ENCODE results near the gene GLO1.
"Not testable (repeated sequence)": the region's sequence is repeated elsewhere in the genome, so short reads cannot be mapped to it uniquely, and the experiment has no call there.

GLO1 gene

GRCh38 chr6:38713812-38714211 is 10.9 kb upstream of the GLO1 start:
- ChIA-PET POLR2A (no interaction called here), CTCF (interaction anchor here (0.9 to 1.2 kb wide), 2 partner anchors 9 to 10 kb away, joined by 3 read pairs; no protein-coding TSS in a partner anchor)
- no peak for DNase-seq (ENCODE audit: extremely low spot score)
- TF ChIP-seq CTCF (IDR thresholded peaks at IDR 0.05; ENCODE audit: control extremely low read depth, extremely low read depth, low read depth, missing control alignments) = no peak

- no peak for TF ChIP-seq CTCF (IDR thresholded peaks at IDR 0.05; ENCODE audit: control extremely low read depth, extremely low read depth, low read depth, missing control alignments)
- CTCF ChIA-PET = no interaction called here
- DNase-seq (ENCODE audit: extremely low spot score) = no peak
- POLR2A ChIA-PET = no interaction called here
Observed at GRCh38 chr6:38708496-38708895, 5.6 kb upstream of the GLO1 start.

GRCh38 chr6:38705924-38706323 is 3.0 kb upstream of the GLO1 start:
- ChIA-PET POLR2A (no interaction called here), CTCF (interaction anchor here (1.4 to 2.4 kb wide), 2 partner anchors 12 to 68 kb away, joined by 4 to 6 read pairs; no protein-coding TSS in a partner anchor)
- TF ChIP-seq CTCF (IDR thresholded peaks at IDR 0.05; ENCODE audit: control extremely low read depth, extremely low read depth, low read depth, missing control alignments) = no peak
- no peak for DNase-seq (ENCODE audit: extremely low spot score)

GRCh38 chr6:38703949-38704590 is 1.1 kb upstream of the GLO1 start:
- ChIA-PET POLR2A (no interaction called here), CTCF (interaction anchor here (0.7 kb wide), 1 partner anchor 70 kb away, joined by 3 read pairs; no protein-coding TSS in a partner anchor)
- no peak for DNase-seq (ENCODE audit: extremely low spot score)
- no peak for TF ChIP-seq CTCF (IDR thresholded peaks at IDR 0.05; ENCODE audit: control extremely low read depth, extremely low read depth, low read depth, missing control alignments)

- ChIA-PET CTCF (no interaction called here), POLR2A (interaction anchor here (0.6 kb wide), 1 partner anchor 1572 kb away, joined by 4 read pairs; no protein-coding TSS in a partner anchor)
- no peak for DNase-seq (ENCODE audit: extremely low spot score)
- no peak for TF ChIP-seq CTCF (IDR thresholded peaks at IDR 0.05; ENCODE audit: control extremely low read depth, extremely low read depth, low read depth, missing control alignments)
Observed at GRCh38 chr6:38701551-38701950, 1.4 kb downstream of the GLO1 start.

GRCh38 chr6:38699702-38700101 is 3.2 kb downstream of the GLO1 start:
- POLR2A ChIA-PET; DNase-seq (ENCODE audit: extremely low spot score): not testable (repeated sequence)
- CTCF ChIA-PET = interaction anchor here (1.0 kb wide), 1 partner anchor 17 kb away, joined by 3 read pairs; no protein-coding TSS in a partner anchor

- ChIA-PET CTCF (interaction anchor here (0.8 kb wide), 1 partner anchor 11 kb away, joined by 5 read pairs; no protein-coding TSS in a partner anchor), POLR2A (no interaction called here)
- no peak for DNase-seq (ENCODE audit: extremely low spot score)
- no peak for TF ChIP-seq CTCF (IDR thresholded peaks at IDR 0.05; ENCODE audit: control extremely low read depth, extremely low read depth, low read depth, missing control alignments)
Observed at GRCh38 chr6:38697846-38698245, 5.1 kb downstream of the GLO1 start.

All from GM10248 (cell line).